Left ventricle myocardium superior (tissue), 1 donor: ENCODE measurements around the gene GLRA1. TPM values are rescaled to one million over a fixed set of nuclear protein-coding genes. Genes with fewer than 3 reads are reported as not detected.
"Not testable (repeated sequence)": the region's sequence is repeated elsewhere in the genome, so short reads cannot be mapped to it uniquely, and the experiment has no call there.

Experiments
- ATAC-seq: fragments of 200-7000 bp; cut with Tn5 transposase; one replicate; pipeline ENCODE4 v1.9.1; 2020; ENCODE audit warnings: mild to moderate bottlenecking, moderate library complexity
- DNase-seq: peaks from one replicate; pipeline ENCODE4 v3.0.0-alpha.2; 2020
- intact Hi-C: fragments of 100-400 bp; cut with micrococcal nuclease; formaldehyde crosslinking; loops from one replicate; pipeline ENCODE4 v1.11.0; 2022
- total RNA-seq: library from RNA; stranded (reverse); fragmentation: NEBNext Ultra II Directional; extraction: Animal tissue kit (Norgen Biotek cat#: 25700); gene quantifications from one replicate; pipeline ENCODE4 v1.2.1, GENCODE V29; 2021
- donor health status: DM: no; HTN: yes; CAD: no; lungs with severe emphysema.

The GLRA1 gene
- total RNA-seq, 1 donor from 2014 or later: not detected

DNA sequence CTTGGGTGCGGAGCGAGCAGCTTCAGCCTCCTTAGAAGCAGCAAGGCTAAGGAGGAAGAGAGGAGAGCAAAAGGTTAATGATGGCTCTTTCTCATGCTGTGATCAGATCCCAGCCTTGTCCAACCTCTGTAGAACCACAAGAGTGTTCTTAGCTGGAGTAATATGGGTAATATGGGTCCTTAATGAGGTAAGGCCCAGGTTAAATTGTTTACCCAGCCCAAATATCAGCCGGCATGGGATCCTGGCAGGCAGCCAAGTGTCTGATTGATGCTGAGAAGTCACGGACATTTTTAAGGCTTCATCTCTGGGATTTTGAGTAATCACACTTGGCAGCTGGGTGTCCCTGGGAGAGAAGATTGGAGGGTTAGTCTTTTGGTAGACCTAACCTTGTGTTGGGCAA is 32.3 kb downstream of the GLRA1 start:
- intact Hi-C loops: no loop called here
- ATAC-seq (no peak), DNase-seq (no peak)

DNA sequence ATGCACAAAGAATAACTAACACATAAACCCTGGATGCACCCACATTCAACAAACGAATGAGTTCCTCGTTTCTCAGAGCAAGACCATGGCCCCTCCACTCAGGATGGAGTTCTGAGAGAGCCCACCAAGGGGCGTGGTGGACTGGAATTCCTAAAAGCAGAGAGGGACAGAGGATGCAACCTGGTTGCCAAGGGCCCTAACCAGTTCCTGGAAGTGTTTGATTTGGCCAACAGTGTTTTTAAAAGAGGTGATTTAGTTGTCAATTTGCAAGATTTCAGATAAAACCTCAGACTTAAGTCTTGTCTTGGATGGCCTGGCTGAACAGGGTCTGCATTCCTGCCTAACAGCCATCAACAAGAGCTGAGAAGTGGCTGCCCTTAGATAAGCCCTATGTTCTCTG is 34.4 kb downstream of the GLRA1 start:
- intact Hi-C loops: no loop called here
- ATAC-seq: no peak

DNA sequence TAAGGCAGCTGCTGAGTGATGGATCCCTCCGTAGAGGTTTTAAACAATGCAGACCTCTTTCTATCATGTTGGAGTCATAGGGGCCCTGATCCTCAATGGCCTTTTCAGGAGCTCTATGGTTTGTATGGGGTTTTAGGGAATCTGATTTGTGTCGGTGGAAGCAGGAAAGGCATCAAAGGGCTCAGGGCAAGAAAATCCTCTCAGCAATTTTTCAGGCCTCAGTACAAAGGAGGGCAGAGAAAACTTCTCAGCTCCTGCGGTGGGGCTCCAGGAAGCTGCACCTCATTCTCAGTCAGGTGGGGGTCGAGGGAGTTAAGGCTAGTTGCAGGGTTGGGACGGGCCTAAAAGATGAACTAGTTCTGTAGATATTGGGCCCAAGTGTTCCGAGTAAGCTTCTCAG is 35.0 kb downstream of the GLRA1 start:
- ATAC-seq: no peak
- intact Hi-C loops: no loop called here
- no peak for DNase-seq

More for the DNA sequence above, 34.4 kb downstream of the GLRA1 start:
- DNase-seq: no peak

DNA sequence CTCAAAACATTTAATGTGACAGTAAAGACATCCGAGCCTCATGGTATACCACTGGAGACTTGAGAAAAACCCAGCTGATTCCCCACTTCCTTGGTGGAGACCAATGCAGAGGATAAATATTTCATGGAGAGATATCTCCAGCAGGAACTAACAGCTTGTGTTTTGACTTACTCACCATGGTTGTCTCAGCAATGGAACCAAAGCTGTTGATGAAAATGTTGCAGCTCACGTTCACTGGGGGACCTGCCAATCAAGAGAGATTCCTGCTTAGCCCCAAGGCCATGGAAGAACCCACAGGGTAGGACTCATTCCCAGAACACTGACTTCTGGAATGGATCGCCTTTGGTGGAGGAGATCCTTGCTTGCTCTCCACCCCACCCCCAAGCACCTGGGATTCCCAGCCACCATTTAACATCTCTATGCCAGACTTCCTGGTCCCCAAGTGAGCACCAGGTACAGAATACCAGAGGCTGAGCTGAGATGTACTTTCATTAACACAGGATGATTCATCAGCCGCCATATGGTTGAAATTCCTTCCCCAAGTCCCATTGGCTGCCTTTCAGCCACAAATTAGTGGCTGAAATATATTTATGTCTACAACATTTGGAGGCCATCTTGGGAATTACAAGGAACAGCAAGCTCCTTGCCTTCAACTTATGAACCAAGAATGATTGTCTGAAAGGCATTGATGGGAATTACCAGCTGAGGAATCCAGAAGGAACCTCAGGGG is 37.9 kb downstream of the GLRA1 start:
- no peak for DNase-seq
- no peak for ATAC-seq
- intact Hi-C loops: no loop called here

DNA sequence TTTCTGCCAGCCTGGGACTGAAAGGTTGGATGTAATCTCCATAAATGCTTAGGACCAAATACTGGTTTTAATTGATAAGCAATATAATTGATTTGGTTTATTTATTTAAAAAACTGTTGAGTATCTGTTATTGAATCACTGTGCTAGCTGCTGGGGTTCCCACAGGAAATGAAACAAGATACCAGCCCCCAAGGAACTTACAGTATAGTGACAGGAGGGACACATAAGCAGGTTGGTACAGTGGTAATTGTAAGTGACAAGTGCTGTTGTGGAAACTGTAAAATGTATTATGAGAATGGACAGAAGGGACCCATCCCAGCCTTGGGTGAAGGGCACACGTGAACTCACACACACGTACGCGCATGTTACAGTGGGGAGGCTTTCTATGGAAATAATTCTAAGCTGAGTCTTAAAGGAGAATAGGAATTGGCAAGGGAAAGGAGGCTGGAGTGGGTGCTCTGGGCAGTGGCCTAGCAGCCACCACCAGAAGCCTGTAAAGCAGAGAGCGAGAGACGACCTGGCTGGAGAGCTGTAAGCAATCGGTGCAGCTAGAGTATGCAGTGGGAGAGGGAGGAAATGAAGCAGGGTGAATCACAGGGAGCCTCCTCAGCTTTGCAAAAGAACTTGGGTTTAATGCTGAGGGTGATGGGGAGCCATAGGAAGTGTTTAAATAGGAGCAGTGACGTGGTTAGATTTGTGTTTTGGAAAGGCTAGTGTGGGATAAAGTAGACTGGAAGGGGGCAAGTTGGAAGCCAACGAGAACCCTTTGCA is 39.3 kb downstream of the GLRA1 start:
- ATAC-seq (no peak), DNase-seq (no peak)
- intact Hi-C loops: no loop called here

DNA sequence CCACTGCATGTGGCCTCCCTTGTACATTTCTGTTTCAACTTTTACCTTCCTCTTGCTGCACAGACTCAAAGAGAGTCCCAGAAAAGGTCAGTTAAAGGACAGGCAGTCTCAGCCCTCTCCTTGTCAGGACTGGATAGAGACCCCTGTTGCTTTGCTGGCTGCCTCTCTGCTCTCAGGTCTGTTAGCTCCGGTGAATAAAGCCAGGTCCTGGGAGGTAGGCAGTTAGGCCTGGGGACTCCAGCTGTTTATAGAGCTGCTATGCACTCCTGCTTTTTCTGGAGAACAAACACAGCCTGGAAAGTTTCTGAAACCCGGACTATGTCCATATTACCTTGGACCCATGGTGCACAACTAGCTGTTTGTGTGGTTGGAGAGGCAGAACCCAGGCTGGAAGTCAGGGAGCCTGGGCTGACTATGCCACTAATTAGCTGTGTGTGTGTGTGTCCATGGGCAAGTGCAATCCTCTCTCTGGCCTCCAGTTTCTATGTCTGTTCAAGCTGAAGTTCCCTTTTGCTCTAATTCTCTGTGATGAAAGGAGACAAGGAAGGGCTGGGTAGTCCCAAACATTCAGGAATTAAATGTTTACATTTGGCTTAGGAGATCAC is 42.9 kb downstream of the GLRA1 start:
- ATAC-seq: peak; percentile 40
- intact Hi-C loops: no loop called here
- DNase-seq: no peak

DNA sequence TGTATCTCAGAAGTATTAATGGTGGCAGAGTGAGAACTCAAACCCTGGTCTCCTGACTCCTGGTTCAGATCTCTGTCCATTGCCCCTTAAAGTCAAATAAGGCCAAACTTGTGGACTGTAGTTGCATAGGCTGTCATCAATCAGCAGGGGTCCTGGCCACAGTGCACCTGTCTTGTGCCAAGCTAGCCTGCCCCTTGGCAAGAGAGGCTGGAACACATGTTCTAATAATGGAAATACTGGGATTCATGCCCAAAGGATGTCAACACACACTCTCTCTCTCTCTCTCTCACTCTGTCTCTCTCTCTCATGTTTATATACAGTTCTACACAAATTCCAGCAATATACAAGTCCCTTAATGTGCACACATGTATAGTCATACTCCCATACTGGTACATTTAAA is 44.3 kb downstream of the GLRA1 start:
- DNase-seq: peak; percentile 81
- intact Hi-C loops: no loop called here
- peak; percentile 97 for ATAC-seq

DNA sequence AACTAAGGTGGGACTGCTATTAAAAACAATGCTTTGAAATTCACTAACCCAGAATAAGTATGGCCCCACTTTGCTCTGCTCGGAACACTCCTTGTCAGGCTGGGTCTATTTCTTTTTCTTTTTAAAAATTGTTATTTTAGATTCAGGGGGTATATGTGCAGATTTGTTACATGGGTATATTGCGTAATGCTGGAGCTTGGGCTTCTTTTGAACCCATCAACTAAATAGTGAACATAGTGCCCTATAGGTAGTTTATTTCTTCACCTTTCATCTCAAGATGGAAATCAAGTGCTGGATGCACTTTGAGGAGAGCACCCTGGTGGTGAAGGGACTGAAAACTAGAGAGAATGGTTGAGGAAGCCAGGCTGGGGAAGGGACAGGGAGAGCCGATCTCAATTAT is 51.0 kb downstream of the GLRA1 start:
- intact Hi-C loops: no loop called here
- ATAC-seq (no peak), DNase-seq (no peak)

DNA sequence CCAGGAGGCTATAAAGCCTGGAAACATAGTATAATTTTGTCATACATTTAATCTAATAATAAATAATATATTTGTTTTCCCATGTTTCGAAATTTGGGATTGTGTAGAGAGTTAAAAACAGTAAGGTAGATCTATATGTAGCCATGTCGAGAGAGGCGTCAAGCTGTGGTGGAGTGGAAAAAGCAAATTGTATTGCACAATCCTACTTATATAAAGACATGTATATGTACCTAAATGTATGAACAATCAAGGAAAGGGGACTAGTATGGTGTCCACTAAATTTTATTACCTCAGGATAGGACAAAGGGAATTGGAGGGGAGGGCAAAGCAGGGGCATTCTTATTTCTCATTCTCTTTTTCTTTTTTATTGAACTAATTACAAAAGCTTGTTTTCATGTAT is 52.0 kb downstream of the GLRA1 start:
- no peak for DNase-seq
- intact Hi-C loops: no loop called here
- ATAC-seq: no peak

DNA sequence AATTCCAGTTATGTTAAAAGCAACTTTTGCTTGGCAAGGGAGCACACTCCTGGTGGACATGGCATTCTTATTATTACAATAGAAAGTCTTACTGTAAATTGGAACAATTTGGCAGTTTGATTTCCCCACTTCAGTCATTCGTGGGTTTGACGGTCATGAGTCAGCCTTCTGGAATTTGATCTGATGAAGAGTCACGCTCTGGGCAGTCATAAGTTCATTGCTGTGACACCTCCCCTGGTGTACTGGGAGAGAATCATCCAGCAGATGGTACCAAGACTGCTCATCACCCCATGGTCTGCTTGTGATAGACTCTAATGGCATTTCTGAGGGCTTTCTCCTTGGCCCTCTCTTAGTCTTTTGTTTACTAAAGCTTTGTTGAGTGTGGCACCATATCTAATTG is 53.8 kb downstream of the GLRA1 start:
- ATAC-seq (no peak), DNase-seq (no peak)
- intact Hi-C loops: no loop called here

DNA sequence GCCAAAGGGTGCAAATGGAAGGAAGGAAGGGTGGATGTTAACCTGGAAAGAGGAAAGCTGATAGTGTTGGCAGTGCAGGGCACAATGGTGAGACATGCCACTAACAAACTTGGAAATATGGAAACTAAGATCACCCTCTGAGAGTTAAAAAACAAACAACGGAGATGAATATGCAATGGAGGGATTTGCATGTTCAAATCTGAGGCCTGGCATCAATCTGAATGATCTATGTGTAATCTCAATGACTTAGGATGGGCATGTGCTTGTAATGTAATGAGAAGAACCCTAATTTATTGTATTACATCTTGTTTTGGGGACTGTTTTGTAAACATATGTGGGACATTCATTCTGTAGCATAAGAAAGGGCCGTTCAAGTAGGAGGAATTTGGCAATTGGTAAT is 54.4 kb downstream of the GLRA1 start:
- intact Hi-C loops: no loop called here
- ATAC-seq: no peak
- no peak for DNase-seq

DNA sequence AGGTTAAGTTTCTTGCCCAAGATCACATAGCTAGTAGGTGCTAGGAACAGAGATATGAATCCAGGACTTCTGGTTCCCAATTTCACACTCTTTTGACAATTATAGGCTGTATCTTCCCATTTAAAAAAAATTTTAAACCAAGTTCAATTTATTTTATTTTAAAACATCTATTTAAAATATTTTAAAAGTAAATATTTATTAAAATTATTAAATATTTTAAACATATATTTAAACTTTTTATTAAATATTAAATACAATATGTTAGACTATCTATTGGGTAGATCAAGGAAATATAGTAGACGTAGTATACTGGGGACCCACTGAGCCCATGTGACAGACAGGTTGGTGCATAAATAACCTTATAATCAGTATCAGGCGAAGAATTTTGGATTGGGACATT is 54.8 kb downstream of the GLRA1 start:
- DNase-seq (no peak), ATAC-seq (no peak)
- intact Hi-C loops: no loop called here

DNA sequence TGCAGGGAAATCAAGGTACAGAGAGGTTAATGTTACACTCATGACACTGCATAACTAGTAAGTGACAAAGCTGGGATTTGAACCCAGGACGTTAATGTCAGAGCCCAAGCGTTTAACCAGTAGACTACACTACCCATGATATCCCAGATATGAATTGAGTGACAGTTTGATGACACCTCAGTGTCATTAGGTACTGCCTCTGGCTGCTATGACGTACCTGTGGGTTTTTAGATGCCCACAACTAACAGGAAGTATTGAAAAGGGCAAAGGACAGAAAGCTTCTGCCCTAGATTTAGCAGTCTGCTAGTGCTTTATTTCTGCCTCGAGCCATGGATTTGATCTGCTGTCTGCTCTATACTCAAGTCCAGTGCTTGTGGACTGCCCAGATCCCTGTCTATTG is 56.2 kb downstream of the GLRA1 start:
- ATAC-seq (no peak), DNase-seq (no peak)
- intact Hi-C loops: no loop called here

DNA sequence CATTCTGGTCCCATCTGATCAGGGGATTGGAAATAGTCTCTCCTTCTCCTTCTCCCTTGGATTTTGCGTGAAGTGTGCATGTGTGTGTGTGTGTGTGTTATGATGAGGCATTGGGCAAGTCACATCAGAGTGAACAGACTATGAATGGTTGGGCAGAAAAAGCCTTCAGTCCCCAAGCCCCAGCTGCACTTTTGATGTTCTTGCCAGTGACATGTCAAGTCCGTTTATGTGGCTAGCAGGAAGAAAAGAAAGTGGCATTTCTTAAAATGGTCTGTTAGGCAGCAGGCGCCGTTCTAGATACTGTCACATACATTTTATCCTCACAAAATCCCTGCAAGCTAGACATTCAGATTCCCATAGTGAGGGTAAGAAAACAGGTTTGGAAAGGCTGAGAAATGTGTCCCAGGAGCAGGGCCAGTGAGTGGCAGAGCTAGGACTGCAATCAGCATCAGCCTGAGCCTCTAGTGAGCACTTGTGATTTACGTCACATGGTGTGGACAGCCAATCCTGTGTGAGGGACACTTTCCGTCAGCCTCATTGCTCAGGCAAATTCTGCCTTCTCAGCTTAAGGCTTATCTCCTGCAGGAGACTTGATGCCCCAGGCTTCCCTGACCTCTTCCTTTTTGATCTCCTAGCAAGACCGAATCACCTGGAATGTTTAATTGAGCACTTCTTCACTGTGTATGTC is 60.4 kb downstream of the GLRA1 start:
- DNase-seq (no peak), ATAC-seq (no peak)
- intact Hi-C loops: no loop called here

DNA sequence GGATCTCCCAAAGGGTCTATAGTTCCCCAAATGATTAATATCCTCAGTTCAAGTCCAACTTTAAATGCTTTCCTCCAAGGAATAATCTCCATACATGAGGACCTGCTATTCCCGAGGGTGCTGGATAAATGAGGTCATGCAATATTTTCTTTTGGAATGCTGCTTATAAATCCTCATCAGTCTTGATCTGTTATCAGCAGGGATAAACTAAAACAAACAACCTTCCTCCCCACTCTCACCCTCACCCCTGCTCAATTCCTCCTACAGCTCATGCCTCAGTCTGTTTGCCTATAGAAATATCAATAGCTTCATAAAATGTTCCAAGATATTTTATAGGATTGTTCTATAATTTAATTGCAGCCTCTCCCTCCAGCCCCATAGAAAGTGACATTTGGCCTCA is 61.1 kb downstream of the GLRA1 start:
- DNase-seq: no peak
- no peak for ATAC-seq
- intact Hi-C loops: no loop called here

DNA sequence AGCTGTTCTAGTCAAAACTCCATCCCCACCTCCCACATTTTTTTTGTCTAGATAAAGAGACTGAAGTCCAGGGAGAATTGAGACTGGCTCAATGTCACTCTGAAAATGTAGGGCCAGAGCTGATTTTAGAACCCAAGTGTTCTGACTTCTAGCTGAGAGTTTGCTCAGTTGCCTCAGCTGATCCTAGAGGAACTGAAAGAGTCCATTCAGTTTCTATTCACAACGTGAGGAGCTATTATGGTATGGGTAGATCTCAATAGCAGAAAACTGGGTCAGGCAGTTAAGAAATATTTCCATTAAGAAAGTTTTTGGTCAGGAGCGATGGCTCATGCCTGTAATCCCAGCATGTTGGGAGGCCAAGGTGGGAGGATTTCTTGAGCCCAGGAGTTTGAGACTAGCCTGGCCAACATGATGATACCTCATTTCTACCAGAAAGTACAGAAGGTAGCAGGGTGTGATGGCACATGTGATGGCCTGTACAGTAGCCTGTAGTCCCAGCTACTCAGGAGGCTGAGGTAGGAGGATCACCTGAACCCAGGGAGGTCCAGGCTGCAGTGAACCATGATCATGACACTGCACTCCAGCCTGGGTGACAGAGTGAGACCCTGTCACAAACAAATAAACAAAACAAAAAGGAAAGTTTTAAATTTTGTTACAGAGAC is 61.7 kb downstream of the GLRA1 start:
- no peak for ATAC-seq

DNA sequence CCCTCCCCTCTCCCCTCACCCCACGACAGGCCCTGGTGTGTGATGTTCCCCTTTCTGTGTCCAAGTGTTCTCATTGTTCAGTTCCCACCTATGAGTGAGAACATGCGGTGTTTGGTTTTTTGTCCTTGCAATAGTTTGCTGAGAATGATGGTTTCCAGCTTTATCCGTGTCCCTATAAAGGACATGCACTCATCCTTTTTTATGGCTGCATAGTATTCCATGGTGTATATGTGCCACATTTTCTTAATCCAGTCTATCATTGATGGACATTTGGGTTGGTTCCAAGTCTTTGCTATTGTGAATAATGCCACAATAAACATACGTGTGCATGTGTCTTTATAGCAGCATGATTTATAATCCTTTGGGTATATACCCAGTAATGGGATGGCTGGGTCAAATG is 63.8 kb downstream of the GLRA1 start:
- ATAC-seq, intact Hi-C loops, DNase-seq: not testable (repeated sequence)

More for the DNA sequence above, 61.7 kb downstream of the GLRA1 start:
- DNase-seq: no peak
- intact Hi-C loops: no loop called here

DNA sequence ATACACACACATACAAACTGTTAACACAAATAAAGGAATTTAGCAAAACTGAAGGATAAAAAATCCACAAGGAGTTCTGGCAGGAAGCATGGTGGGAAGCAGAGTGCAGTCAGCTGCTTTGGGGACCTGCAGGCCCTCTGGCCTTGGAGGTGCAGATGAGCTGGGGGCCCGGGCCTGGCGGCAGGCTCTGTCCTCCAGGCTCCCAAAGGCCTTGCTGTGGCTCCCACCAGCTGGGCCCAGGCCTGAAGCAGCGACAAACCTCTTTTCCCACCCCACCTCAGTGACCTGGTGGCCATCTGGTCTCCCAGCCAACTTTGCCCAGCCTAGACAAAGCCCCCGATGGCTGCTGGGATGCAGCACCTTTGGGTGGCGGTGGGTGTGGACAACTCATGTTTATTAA is 67.8 kb downstream of the GLRA1 start:
- ATAC-seq (no peak), DNase-seq (no peak)
- intact Hi-C loops: no loop called here

DNA sequence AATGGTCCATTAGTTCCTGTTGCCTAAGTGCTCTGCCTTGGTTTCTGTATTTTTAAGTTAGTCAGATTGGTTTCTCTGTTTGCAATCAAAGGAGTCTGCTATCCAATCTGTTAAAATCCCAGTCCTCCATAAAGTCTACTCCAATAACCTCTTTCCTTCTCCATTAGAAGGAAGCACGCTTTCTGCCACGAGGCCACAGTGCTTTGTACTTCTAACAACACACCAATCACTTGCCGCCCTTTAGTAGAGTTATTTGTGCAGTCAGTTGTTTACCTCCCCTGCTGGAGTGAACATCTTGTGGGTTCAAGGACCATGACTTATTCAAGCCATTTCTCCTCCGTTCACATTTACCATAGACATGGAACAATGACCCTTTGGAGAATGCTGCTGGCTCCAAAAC is 69.0 kb downstream of the GLRA1 start:
- intact Hi-C loops: no loop called here
- ATAC-seq: no peak
- no peak for DNase-seq

DNA sequence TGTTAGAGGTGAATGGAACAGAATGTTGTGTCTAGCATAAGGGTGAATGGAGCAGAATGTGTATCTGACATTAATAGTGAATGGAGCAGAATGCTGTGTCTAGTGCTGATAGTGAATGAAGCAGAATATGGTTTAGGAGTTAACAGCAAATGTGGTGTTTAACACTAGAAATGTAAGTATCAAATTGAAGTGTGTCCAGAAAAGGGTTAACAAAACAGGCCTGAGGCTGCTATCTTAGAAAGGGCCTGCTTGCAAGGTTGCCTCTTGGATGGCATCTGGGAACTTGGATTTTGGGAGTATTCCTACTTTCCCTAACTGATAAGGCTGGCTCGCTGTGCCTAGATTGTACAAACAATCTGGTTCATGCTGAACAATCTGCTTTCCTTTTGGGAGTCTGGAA is 76.8 kb downstream of the GLRA1 start:
- DNase-seq (no peak), ATAC-seq (no peak)
- intact Hi-C loops: no loop called here
